Measurements from ENCODE around the gene SDC1.

DNA sequence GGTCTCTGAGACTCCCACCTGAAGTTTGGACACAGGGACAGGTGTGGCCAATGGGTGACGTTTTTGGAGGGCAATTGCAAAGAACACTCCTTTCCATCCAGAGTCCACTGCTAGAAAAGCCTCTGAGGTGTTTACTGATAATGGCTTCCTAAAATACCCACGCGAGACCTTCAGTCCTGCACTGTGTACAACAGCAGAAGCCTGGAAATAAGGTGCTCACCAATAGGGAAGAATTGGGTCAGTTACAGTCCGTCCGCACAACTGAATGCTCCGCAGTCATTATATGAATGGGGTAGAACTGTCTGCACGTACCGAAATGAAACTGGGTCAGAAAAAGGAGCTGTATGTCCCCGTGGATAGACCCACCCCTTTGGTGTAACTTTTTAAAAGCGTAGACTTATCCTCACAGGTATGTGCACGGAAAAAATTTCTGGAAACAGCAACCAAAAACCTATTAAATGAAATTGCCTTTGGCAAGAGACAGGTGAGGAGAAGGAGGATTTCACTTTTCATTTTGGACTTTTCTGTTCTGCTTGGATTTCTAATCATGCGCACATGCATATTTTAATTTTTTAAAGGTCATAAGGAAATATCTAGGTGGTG is 29.4 kb downstream of the SDC1 start:
- TF ChIP-seq, protein P1, sequence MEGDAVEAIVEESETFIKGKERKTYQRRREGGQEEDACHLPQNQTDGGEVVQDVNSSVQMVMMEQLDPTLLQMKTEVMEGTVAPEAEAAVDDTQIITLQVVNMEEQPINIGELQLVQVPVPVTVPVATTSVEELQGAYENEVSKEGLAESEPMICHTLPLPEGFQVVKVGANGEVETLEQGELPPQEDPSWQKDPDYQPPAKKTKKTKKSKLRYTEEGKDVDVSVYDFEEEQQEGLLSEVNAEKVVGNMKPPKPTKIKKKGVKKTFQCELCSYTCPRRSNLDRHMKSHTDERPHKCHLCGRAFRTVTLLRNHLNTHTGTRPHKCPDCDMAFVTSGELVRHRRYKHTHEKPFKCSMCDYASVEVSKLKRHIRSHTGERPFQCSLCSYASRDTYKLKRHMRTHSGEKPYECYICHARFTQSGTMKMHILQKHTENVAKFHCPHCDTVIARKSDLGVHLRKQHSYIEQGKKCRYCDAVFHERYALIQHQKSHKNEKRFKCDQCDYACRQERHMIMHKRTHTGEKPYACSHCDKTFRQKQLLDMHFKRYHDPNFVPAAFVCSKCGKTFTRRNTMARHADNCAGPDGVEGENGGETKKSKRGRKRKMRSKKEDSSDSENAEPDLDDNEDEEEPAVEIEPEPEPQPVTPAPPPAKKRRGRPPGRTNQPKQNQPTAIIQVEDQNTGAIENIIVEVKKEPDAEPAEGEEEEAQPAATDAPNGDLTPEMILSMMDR (conservative IDR thresholded peaks at IDR 0.05), result no peak
- no peak for TF ChIP-seq ZFX (IDR thresholded peaks at IDR 0.05)

All from C4-2B (cell line).